RWPE2 (cell line): ENCODE results near the gene KL.

ENCODE experiments used
- ATAC-seq: fragments of 200-7000 bp; cut with Tn5 transposase; 3 replicates; pipeline ENCODE4 v1.9.1; 2021; ENCODE audit warnings: low read depth
- DNase-seq: peaks from one replicate; pipeline ENCODE4 v3.0.0-alpha.2; 2020; ENCODE audit warnings: low spot score
- H3K27ac ChIP-seq: fragments of 450-650 bp; 2 replicates; pipeline ENCODE4 v1.5.1; 2017; ENCODE audit warnings: mild to moderate bottlenecking; ENCODE audit not compliant: poor library complexity, severe bottlenecking
- H3K27me3 ChIP-seq: fragments of 250-450 bp; sonication (Bioruptor Pico); 2 replicates; pipeline ENCODE4 v1.5.1; 2021; ENCODE audit warnings: mild to moderate bottlenecking, moderate library complexity; ENCODE audit not compliant: insufficient read depth, poor library complexity, severe bottlenecking
- H3K36me3 ChIP-seq: fragments of 250-450 bp; sonication (Bioruptor Pico); 2 replicates; pipeline ENCODE4 v1.5.1; 2020; ENCODE audit warnings: low read depth, mild to moderate bottlenecking, moderate library complexity
- H3K4me1 ChIP-seq: fragments of 250-450 bp; sonication (Bioruptor Pico); 2 replicates; pipeline ENCODE4 v1.5.1; 2021; ENCODE audit warnings: mild to moderate bottlenecking, moderate library complexity; ENCODE audit not compliant: insufficient read depth, poor library complexity, severe bottlenecking
- H3K4me3 ChIP-seq: fragments of 250-450 bp; sonication (Bioruptor Pico); 2 replicates; pipeline ENCODE4 v1.5.1; 2021; ENCODE audit warnings: mild to moderate bottlenecking, moderate library complexity; ENCODE audit not compliant: severe bottlenecking
- H3K9me3 ChIP-seq: fragments of 250-450 bp; sonication (Bioruptor Pico); 2 replicates; pipeline ENCODE4 v1.5.1; 2021; ENCODE audit warnings: mild to moderate bottlenecking, moderate library complexity; ENCODE audit not compliant: severe bottlenecking
- CTCF ChIP-seq: fragments of 450-650 bp; IDR thresholded peaks from one replicate; pipeline ENCODE4 v1.5.1; 2017; ENCODE audit warnings: mild to moderate bottlenecking, moderate library complexity; ENCODE audit not compliant: poor library complexity, severe bottlenecking

Gene KL

GRCh38 chr13:33057019-33057780 lies 41.0 kb downstream of the KL start:
- Histone ChIP-seq H3K4me1 (no peaks in the 10 kb centered on the region), H3K9me3 (no peaks in the 10 kb centered on the region), H3K4me3 (no peak overlapping the region), H3K27me3 (no peaks in the 10 kb centered on the region), H3K27ac (no peak overlapping the region), H3K36me3 (no peaks in the 10 kb centered on the region)
- TF ChIP-seq CTCF = peak; percentile 19
- DNase-seq (no peak), ATAC-seq (no peak)

GRCh38 chr13:33058776-33059327 lies 42.6 kb downstream of the KL start:
- DNase-seq (no peak), ATAC-seq (no peak)
- H3K9me3 ChIP-seq = no peaks in the 10 kb centered on the region
- TF ChIP-seq CTCF = no peak
- no peaks in the 10 kb centered on the region for H3K36me3 ChIP-seq
- H3K27me3 ChIP-seq = no peaks in the 10 kb centered on the region
- H3K27ac ChIP-seq = no peak overlapping the region
- H3K4me3 ChIP-seq = no peak overlapping the region
- H3K4me1 ChIP-seq = no peaks in the 10 kb centered on the region

- Histone ChIP-seq H3K36me3 (no peaks in the 10 kb centered on the region), H3K27me3 (no peaks in the 10 kb centered on the region), H3K27ac (no peak overlapping the region), H3K9me3 (no peaks in the 10 kb centered on the region), H3K4me3 (no peak overlapping the region), H3K4me1 (no peaks in the 10 kb centered on the region)
- no peak for DNase-seq
- ATAC-seq = no peak
- TF ChIP-seq CTCF = no peak
Observed at GRCh38 chr13:33060815-33061214, 44.6 kb downstream of the KL start.

GRCh38 chr13:33066329-33066728 lies 50.1 kb downstream of the KL start:
- no peak for TF ChIP-seq CTCF
- no peaks in the 10 kb centered on the region for H3K36me3 ChIP-seq

GRCh38 chr13:33069365-33069764 lies 53.1 kb downstream of the KL start:
- Histone ChIP-seq H3K9me3 (no peaks in the 10 kb centered on the region), H3K36me3 (no peaks in the 10 kb centered on the region), H3K4me3 (no peak overlapping the region), H3K27ac (no peak overlapping the region), H3K4me1 (no peaks in the 10 kb centered on the region), H3K27me3 (no peaks in the 10 kb centered on the region)
- ATAC-seq = no peak
- no peak for TF ChIP-seq CTCF
- no peak for DNase-seq

More at GRCh38 chr13:33066329-33066728, 50.1 kb downstream of the KL start:
- no peak overlapping the region for H3K27ac ChIP-seq
- no peaks in the 10 kb centered on the region for H3K27me3 ChIP-seq
- ATAC-seq = no peak
- no peaks in the 10 kb centered on the region for H3K4me1 ChIP-seq
- H3K4me3 ChIP-seq = no peak overlapping the region
- no peaks in the 10 kb centered on the region for H3K9me3 ChIP-seq
- DNase-seq = no peak
